ENCODE results near the gene FOSL1. TPM values are rescaled to one million over a fixed set of nuclear protein-coding genes. Genes with fewer than 3 reads are reported as not detected.

FOSL1 gene
- total and polyA plus RNA-seq, 2 donors (not counting 3 experiments of a cell fraction or from before 2014, with no cell fraction given), result 18.1 to 53.8 TPM

GRCh38 chr11:65862191-65862735, 37.9 kb downstream of the FOSL1 start:
- no TSS peak for BruUV-seq (replicated peaks)
- TF ChIP-seq POLR2AphosphoS5 (IDR thresholded peaks at IDR 0.05; ENCODE audit: insufficient read depth, low read depth, low read length), result no peak
- TF ChIP-seq, protein P1, sequence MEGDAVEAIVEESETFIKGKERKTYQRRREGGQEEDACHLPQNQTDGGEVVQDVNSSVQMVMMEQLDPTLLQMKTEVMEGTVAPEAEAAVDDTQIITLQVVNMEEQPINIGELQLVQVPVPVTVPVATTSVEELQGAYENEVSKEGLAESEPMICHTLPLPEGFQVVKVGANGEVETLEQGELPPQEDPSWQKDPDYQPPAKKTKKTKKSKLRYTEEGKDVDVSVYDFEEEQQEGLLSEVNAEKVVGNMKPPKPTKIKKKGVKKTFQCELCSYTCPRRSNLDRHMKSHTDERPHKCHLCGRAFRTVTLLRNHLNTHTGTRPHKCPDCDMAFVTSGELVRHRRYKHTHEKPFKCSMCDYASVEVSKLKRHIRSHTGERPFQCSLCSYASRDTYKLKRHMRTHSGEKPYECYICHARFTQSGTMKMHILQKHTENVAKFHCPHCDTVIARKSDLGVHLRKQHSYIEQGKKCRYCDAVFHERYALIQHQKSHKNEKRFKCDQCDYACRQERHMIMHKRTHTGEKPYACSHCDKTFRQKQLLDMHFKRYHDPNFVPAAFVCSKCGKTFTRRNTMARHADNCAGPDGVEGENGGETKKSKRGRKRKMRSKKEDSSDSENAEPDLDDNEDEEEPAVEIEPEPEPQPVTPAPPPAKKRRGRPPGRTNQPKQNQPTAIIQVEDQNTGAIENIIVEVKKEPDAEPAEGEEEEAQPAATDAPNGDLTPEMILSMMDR (IDR thresholded peaks at IDR 0.05; ENCODE audit: extremely low read depth in 1 of 2, insufficient read depth in 1 of 2, low read depth in 1 of 2, low read length in 2 of 2), result no peak
- TF ChIP-seq JUN (IDR thresholded peaks at IDR 0.05; ENCODE audit: borderline replicate concordance, insufficient read depth, insufficient read length, low read depth), result no peak
- no peak for TF ChIP-seq EZH2 (IDR thresholded peaks at IDR 0.05; ENCODE audit: borderline replicate concordance, low read depth, low read length, severe bottlenecking)
- TF ChIP-seq GATA2 (IDR thresholded peaks at IDR 0.05; ENCODE audit: insufficient read depth, insufficient read length, low read depth, low read length), result no peak
- H3K9me1 ChIP-seq (replicated peaks; ENCODE audit: control insufficient read depth, extremely low read depth, insufficient read depth, low read length), result no peaks in the 10 kb centered on the region
- no peaks in the 10 kb centered on the region for H4K20me1 ChIP-seq (replicated peaks; ENCODE audit: control insufficient read depth, extremely low read depth, insufficient read depth, low read length)
- no peak overlapping the region for H3K4me3 ChIP-seq (replicated peaks in 1 of 3; ENCODE audit: insufficient read depth in 1 of 3, low read depth in 1 of 3, low read length in 3 of 3)
- no peak overlapping the region for H2AFZ ChIP-seq (ENCODE audit: low read depth, low read length)
- FAIRE-seq, result no peak
- peaks cover 40% of the 10 kb centered on the region for H3K79me2 ChIP-seq (ENCODE audit: control insufficient read depth, insufficient read depth, low read length)
- CTCF ChIA-PET, result interaction anchor here (0.8 to 4.8 kb wide), 2 partner anchors 9 to 82 kb away, joined by 3 to 73 read pairs; partner anchors contain the start of gene EFEMP2
- POLR2A ChIA-PET, result no interaction called here
- H3K9me3 ChIP-seq (replicated peaks; ENCODE audit: control insufficient read depth, insufficient read depth, low read length), result no peaks in the 10 kb centered on the region
- peaks cover 9 to 36% of the 10 kb centered on the region in 2 experiments for H3K36me3 ChIP-seq (ENCODE audit: control insufficient read depth in 2 of 2, extremely low read depth in 1 of 2, insufficient read depth in 2 of 2, low read length in 2 of 2)
- DNase-seq (ENCODE audit: low read depth, low spot score), result no peak
- H3K9ac ChIP-seq (replicated peaks; ENCODE audit: extremely low read depth, insufficient read depth, low read length), result no peak overlapping the region
- no peak overlapping the region for H3K4me2 ChIP-seq (ENCODE audit: insufficient read depth, low read length)
- intact Hi-C loops (cut with micrococcal nuclease), result no loop called here
- no peak overlapping the region for H3K27ac ChIP-seq (ENCODE audit: insufficient read depth, low read depth, low read length)
- dilution Hi-C loops (cut with MboI; ENCODE audit: extremely low pct_ligation_motif_present, low sequenced_read_pairs), result no loop called here
- peaks cover 27% of the 10 kb centered on the region for H3K4me1 ChIP-seq (ENCODE audit: control insufficient read depth, extremely low read depth, insufficient read depth, low read length)
- no peaks in the 10 kb centered on the region for H3K27me3 ChIP-seq (ENCODE audit: control insufficient read depth in 2 of 2, insufficient read depth in 2 of 2, low read length in 2 of 2)

Measured in endothelial cell of umbilical vein (primary cell).